Neuron (in vitro differentiated cells): ENCODE data around the gene FGF11.

ENCODE experiments used
- H2AFZ ChIP-seq: one replicate; pipeline ENCODE4 v1.6.1; 2013; ENCODE audit warnings: low read depth, mild to moderate bottlenecking, inconsistent platforms, low read length, moderate library complexity
- H3K27me3 ChIP-seq: one replicate; pipeline ENCODE4 v1.6.1; 2013; ENCODE audit warnings: low read length; ENCODE audit not compliant: insufficient read depth
- H3K36me3 ChIP-seq: one replicate; pipeline ENCODE4 v1.6.1; 2013; ENCODE audit warnings: low read length; ENCODE audit not compliant: insufficient read depth
- H3K4me1 ChIP-seq: one replicate; pipeline ENCODE4 v1.6.1; 2013; ENCODE audit warnings: low read length; ENCODE audit not compliant: insufficient read depth
- H3K4me3 ChIP-seq: 2 replicates; pipeline ENCODE4 v1.5.1; 2013; ENCODE audit warnings: mild to moderate bottlenecking, low read length, moderate library complexity
- H3K9me3 ChIP-seq: one replicate; pipeline ENCODE4 v1.6.1; 2013; ENCODE audit warnings: low read length

The FGF11 gene

DNA sequence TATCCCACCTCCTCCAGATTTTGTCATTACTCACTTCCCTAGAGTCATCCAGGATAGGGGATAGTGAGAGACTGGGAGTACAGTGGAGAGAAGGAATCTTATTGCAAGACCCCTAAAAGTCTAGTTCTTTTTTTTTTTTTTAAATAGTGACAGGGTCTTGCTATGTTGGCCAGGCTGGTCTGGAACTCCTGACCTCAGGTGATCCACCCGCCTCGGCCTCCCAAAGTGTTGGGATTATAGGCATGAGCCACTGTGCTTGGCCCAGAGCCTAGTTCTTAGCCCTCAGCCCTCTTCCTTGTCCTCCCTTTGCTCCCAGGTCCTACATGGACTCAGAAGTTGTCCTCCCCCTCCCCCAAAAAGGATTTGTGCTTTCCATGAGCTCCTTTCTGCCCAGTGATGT is 2.8 kb downstream of the FGF11 start:
- peaks cover 37% of the 10 kb centered on the region for H3K4me1 ChIP-seq
- no peak overlapping the region for H3K4me3 ChIP-seq
- no peak overlapping the region for H2AFZ ChIP-seq
- no peaks in the 10 kb centered on the region for H3K9me3 ChIP-seq
- H3K27me3 ChIP-seq: peaks cover 18% of the 10 kb centered on the region
- no peaks in the 10 kb centered on the region for H3K36me3 ChIP-seq

DNA sequence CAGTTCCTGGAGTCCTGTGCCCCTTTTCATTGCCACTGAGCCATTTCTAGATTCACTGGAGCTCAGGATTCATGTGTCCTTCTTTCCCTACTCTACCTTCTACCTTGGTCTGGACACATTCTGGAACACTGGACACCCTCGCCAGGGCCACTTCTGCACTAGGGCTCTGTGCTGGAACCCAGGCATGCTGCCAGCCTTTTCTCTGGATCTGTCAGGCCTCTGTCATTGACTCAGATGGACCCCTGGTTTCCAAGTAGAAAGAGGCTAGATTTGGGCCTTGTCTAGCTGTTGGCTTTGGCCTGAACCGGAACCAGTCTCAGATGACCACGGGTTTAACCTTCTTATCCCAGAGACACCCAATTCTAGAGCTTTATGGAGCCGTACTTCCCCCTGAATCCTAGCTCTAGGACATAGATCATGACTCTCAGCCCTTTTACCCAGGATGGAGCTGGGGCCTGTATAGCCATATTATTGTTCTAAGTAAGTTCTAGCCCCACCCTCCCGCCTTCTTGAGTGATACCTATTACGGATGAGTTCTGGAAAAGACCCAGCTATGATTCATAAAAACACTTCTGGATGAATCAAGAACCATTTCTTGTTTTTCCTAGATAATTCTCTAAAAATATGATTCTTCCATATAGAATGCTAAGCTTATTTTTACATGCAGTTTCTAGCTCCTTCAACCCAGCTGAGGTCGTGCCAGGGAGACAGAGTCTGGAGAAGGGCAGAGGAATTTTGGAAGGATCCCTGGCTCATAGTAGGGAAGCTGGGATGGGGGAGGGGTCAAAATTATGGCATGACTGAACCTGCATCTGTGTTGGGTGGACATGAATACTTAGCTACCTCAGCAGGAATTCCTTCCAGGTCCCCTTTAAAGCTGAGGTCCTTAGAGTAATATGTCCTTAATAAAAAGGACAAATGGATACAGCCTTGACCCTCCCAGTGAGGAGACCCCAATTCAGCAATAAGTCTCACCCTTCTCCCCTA is 4.5 kb downstream of the FGF11 start:
- H3K9me3 ChIP-seq: no peaks in the 10 kb centered on the region

DNA sequence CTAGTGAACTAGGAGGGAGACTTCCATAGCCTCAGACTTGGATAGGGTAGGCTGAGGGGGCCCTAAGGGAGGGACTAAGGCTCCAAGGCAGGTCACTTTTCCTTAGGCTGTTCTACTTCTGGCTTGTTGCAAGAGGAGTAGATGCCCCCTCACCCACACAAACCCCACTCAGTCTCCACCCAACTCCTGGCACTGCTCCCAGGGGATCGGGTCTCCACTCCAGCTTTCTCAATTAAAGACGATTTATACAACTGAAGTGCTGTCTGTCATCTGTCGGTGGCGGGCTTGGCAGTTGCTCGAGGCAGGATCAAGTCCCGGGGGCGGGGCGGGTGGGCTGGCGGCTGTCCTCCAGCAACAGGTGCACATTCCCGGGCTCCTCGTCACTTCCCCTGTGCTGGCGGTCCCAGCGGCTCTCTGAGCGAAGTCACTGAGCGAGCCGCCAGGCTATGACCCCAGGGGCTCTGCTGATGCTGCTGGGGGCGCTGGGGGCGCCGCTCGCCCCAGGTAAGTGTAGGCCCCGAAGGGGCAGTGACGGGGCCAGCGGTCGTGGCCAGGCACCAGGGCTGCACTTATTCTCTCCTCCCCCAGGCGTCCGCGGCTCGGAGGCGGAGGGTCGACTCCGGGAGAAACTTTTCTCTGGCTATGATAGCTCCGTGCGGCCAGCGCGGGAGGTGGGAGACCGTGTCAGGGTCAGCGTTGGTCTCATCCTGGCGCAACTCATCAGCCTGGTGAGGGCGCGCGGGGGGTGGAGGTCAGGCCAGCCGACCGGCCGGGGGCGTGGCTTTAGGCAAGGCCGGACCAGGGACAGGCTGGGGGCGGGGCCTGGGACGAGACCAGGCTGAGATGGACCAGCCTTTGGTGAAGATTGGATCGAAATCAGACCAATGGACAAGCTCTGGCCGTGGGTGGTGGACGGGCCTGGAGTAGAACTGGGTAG is 5.6 kb downstream of the FGF11 start, which contains the start of gene CHRNB1:
CHRNB1 (plus strand) TSS at position 380 of the 937 bp plus-strand sequence; CDS start at position 447, 67 bp downstream.
- Histone ChIP-seq H3K4me1 (peaks cover 15% of the 10 kb centered on the region), H3K4me3 (peak within 1 kb of the TSS; percentile 40), H3K36me3 (no peaks in the 10 kb centered on the region), H2AFZ (peak within 1 kb of the TSS; percentile 29), H3K9me3 (no peaks in the 10 kb centered on the region), H3K27me3 (no peaks in the 10 kb centered on the region)

More for the DNA sequence above, 4.5 kb downstream of the FGF11 start:
- peaks cover 24% of the 10 kb centered on the region for H3K4me1 ChIP-seq
- H3K36me3 ChIP-seq: no peaks in the 10 kb centered on the region
- no peak overlapping the region for H3K4me3 ChIP-seq
- H3K27me3 ChIP-seq: peaks cover 5% of the 10 kb centered on the region
- H2AFZ ChIP-seq: no peak overlapping the region

DNA sequence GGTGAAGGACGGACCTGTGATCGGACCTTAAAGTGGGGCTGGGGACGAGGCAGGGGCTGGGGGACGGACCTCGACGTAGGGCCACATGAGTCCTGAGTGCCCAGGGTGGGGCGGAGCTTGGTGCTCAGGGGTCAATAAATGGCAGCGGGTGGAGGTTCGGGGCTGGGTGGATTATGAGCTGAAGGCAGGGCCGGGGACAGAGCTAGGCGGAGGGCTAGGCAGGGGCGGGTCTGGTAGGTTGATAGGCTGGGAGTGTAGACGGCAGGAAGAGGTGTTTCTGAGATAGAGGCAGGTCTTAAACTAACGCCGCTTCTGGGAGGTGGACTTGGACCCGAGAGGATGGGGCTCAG is 6.3 kb downstream of the FGF11 start:
- peaks cover 11% of the 10 kb centered on the region for H3K4me1 ChIP-seq
- no peaks in the 10 kb centered on the region for H3K36me3 ChIP-seq
- peak overlapping the region; percentile 29 for H2AFZ ChIP-seq
- peak overlapping the region; percentile 40 for H3K4me3 ChIP-seq
- no peaks in the 10 kb centered on the region for H3K27me3 ChIP-seq
- no peaks in the 10 kb centered on the region for H3K9me3 ChIP-seq

DNA sequence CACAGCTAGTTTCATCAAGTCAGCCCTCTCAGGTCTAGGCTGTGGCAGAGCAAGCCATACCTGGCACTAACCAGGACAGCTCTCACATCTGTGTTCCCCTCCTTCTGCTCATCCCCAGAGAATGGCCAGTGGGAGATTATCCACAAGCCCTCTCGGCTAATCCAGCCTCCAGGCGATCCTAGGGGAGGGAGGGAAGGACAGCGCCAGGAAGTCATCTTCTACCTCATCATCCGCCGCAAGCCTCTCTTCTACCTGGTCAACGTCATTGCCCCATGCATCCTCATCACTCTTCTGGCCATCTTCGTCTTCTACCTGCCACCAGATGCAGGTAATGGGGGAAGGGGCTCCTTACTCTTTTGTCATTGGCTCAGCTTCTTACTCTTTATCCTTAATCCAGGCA is 9.1 kb downstream of the FGF11 start:
- no peak overlapping the region for H2AFZ ChIP-seq

DNA sequence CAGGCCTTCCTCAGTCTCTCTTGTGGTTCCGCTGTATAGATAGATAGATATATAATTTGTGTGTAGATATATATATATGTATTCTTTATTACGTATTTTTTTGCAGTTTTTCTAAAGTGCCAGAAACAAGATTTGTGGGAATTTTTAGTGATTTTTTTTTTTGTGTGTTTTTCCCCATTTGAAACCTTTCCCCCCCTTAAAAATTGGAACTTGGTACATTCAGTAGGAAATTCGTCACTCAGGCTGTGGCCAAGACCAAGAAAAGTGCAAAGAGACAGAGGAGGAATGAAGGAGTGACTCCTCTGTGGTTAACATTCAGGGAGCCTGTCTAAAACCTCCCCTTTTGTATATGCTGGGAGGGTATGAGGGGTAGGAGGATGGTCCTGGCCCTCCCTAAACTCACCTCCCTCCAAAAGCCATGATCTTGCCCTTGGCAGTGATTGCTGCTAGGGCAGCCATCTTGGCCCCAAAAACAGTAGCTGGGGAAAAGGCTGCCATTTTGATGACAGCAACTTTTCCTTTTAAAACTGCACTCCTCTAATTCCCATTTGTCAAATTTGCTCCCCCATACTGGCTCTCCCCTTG is 20.7 kb downstream of the FGF11 start:
- Histone ChIP-seq H3K27me3 (no peaks in the 10 kb centered on the region), H3K9me3 (no peaks in the 10 kb centered on the region), H3K4me3 (no peak overlapping the region), H2AFZ (no peak overlapping the region), H3K4me1 (no peaks in the 10 kb centered on the region), H3K36me3 (peaks cover 17% of the 10 kb centered on the region)

More for the DNA sequence above, 9.1 kb downstream of the FGF11 start:
- Histone ChIP-seq H3K36me3 (no peaks in the 10 kb centered on the region), H3K4me1 (peaks cover 2% of the 10 kb centered on the region), H3K27me3 (no peaks in the 10 kb centered on the region), H3K4me3 (no peak overlapping the region), H3K9me3 (no peaks in the 10 kb centered on the region)

DNA sequence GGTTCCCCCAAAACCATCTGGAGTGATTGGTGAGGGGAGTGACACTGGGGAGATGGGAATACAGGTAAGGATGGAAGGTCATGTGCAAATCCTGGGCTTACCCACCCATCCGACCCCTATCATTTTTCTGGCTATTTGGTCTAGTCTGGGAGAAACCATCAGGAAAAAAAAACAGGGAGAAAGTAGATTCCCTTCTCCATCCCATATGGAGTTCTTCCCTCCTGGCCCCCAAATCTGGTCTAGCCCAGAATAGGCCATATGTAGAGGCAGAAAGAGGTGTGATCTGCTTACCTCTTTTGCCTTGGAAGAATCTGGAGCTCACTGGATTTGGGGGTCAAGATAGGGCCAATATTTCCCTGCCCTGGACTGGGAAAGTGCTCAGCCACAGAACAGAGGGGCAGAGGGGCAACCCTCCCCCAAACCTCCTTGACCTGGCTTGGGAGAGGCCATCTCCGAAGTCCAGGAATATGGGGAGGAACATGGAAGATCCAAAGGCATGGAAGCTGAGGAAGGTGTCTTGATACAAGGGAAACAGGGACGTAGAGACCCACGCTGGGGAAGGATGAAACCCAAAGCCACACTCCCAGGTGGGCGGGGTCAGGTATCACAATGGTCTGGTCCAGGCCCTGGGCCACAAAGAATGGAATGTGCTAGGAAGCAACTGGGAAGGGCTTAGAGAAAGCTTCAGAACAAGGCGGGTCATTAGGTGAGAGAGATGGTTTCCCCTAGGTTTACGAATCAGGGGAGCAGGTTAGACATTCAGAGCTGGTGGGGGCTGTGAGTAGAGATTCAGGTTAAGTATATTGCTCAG is 21.7 kb downstream of the FGF11 start:
- no peak overlapping the region for H3K4me3 ChIP-seq
- H3K4me1 ChIP-seq: no peaks in the 10 kb centered on the region
- peaks cover 17% of the 10 kb centered on the region for H3K36me3 ChIP-seq
- no peak overlapping the region for H2AFZ ChIP-seq
- H3K27me3 ChIP-seq: no peaks in the 10 kb centered on the region
- no peaks in the 10 kb centered on the region for H3K9me3 ChIP-seq

DNA sequence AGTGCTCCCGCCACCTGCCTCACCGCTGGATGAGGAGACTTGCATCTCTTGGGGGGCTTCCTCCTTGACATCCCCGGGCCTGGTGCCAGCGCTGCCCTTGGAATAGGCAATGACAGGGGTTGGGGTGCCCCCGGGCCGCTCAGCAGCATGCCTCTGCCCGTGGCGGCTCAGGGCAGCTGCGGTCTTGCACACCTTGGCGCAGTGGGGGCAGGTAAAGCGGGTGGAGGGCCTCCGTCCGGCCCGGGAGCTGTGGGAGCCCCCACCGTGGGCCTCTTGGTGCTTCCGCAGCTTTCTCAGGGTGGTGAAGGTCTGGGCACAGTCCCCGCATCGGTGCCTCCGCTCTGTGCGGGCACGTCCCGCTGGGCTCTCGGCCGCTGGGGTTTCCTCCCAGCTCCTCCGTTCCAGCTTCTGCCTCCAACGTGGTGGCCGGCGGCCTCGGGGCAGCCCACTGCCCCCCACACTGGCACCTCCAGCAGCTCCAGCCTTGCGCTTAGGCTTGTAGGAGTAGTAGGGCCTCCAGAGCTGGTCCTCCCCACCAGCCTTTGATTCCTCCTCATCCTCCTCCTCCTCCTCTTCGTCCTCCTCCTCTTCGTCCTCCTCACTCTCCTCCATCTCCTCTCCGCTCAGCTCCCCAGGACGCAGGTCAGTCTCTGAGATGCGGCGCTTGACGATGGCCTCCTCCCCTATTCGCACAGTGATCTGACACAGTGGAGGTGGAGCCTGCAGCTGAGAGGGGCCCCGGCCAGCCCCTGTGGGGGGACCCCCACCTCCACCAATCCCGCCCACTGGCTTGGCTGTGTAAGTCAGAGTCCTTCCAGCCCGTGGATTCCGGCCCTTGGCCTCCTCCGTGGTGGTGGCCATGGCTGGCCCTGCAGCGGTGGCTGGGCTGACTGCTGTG is 23.4 kb downstream of the FGF11 start:
- no peak overlapping the region for H2AFZ ChIP-seq
- peaks cover 10% of the 10 kb centered on the region for H3K4me1 ChIP-seq
- peaks cover 22% of the 10 kb centered on the region for H3K36me3 ChIP-seq
- H3K4me3 ChIP-seq: no peak overlapping the region
- H3K27me3 ChIP-seq: no peaks in the 10 kb centered on the region
- H3K9me3 ChIP-seq: no peaks in the 10 kb centered on the region

DNA sequence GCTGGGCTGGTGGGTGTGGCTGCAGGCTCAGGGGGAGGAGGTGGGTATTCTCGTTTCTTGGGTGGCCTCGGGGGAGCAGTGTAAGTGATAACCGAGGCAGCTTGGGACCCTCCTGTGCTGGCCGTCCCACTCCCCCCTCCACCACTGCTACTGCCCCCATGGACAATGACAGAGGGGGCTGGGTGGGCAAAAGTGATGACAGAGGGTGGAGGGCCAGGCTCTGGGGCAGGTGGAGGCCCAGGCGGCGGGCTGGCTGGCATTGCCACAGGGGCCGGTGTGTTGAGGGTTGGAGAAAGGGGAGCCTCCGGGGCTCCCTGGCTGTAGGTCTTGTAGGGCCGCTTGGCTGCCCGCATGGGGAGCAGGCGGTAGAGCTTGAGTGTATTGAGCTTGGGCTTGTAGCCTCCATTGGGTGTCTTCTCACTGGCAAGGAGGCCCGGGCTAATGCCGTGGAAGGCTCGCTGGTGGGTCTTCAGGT is 24.1 kb downstream of the FGF11 start:
- Histone ChIP-seq H3K36me3 (peaks cover 22% of the 10 kb centered on the region), H3K4me3 (no peak overlapping the region), H3K9me3 (no peaks in the 10 kb centered on the region), H3K4me1 (peaks cover 15% of the 10 kb centered on the region), H3K27me3 (no peaks in the 10 kb centered on the region), H2AFZ (no peak overlapping the region)

DNA sequence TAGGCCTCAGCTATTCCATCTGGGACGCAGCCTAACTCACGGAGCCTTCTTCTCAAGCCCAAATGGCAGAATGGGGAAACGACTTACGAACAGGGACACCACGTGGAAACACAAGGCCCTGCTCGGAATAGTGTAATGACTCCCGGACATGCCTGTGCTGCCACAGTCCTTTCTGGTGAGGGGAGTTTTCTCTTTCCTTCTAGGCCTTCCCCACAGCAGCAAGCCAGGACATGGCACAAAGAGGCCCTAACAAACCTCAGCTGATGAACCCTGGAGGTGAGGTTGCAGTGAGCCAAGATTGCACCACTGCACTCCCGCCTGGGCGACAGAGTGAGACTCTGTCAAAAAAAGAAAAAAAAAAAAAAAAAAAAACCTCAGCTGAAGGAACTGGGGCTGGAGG is 24.8 kb downstream of the FGF11 start:
- Histone ChIP-seq H3K4me1 (peaks cover 16% of the 10 kb centered on the region), H3K9me3 (no peaks in the 10 kb centered on the region), H3K27me3 (no peaks in the 10 kb centered on the region), H3K4me3 (no peak overlapping the region), H3K36me3 (peaks cover 22% of the 10 kb centered on the region), H2AFZ (no peak overlapping the region)

DNA sequence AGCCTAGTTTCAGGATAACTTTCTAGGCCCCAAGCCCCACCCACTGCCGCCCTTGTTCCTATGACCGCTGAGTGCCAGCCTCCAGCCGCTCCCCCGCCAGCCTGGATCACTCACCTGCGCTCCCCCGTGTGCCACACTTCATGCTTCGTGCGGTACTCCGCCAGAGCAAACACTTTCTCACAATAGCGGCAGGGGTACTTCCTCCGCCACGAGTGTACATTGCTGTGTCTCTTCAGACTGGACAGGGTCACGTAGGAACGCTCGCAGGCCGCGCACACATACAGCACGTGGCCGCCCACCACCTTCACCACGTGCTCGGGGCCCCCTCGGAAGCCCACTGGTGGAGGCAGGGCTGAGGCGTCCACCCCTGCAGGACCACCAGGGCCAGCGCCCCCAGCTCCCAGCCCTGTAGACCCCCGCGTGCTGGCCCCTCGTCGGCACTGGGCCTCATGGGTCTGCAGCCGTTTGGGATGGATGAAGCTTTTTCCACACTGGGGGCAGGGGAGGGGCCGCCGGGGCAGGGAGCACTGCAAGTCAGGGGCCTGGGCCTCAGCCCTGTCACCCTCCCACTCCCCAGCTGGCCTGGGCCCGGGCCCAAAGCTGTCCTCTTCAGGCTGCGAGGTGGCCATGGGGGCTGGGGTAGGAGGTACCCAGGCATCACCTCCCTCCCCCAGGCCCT is 26.4 kb downstream of the FGF11 start:
- no peaks in the 10 kb centered on the region for H3K9me3 ChIP-seq
- no peak overlapping the region for H2AFZ ChIP-seq
- peaks cover 16% of the 10 kb centered on the region for H3K4me1 ChIP-seq
- H3K27me3 ChIP-seq: no peaks in the 10 kb centered on the region
- H3K36me3 ChIP-seq: peaks cover 22% of the 10 kb centered on the region
- H3K4me3 ChIP-seq: no peak overlapping the region
